ENCODE measurements around the gene SSBP3. TPM values are rescaled to one million over a fixed set of nuclear protein-coding genes. Genes with fewer than 3 reads are reported as not detected.

Gene SSBP3
- total and polyA plus RNA-seq, 9 of the 15 experiments (the other 6 are each of a cell fraction or from before 2014, with no cell fraction given) = 8.7 to 108 (median 33.8) TPM

GRCh38 chr1:54212872-54213271 is 193.3 kb downstream of the SSBP3 start (continued):
- no peak for TF ChIP-seq ZBTB40 (IDR thresholded peaks at IDR 0.05)
- no peak for TF ChIP-seq ZBTB40 (CRISPR knock-in tag; IDR thresholded peaks at IDR 0.05)
- TF ChIP-seq ZBTB49 (CRISPR knock-in tag; IDR thresholded peaks at IDR 0.05; ENCODE audit: borderline replicate concordance) = no peak
- TF ChIP-seq PML (IDR thresholded peaks at IDR 0.05; ENCODE audit: low read length) = peak; percentile 27; the same call in 1 of the 2 replicates
- no peak for TF ChIP-seq NR2C2 (CRISPR knock-in tag; IDR thresholded peaks at IDR 0.05)
- no peak for TF ChIP-seq NR2C2 (tag; IDR thresholded peaks at IDR 0.05)
- no peak for TF ChIP-seq ZNF740 (CRISPR knock-in tag; IDR thresholded peaks at IDR 0.05)
- no peak for TF ChIP-seq ZNF740 (tag; IDR thresholded peaks at IDR 0.05)
- peak; percentile 42; the same call in 1 of the 2 replicates for TF ChIP-seq JUND (IDR thresholded peaks at IDR 0.05; ENCODE audit: borderline replicate concordance, low read depth, low read length)
- TF ChIP-seq JUND (tag; IDR thresholded peaks at IDR 0.05; ENCODE audit: borderline replicate concordance, low read depth, low read length) = peak; percentile 17; the same call in 1 of the 3 replicates
- TF ChIP-seq PTTG1 (tag; IDR thresholded peaks at IDR 0.05; ENCODE audit: low read depth) = no peak
- TF ChIP-seq ZNF140 (CRISPR knock-in tag; IDR thresholded peaks at IDR 0.05) = no peak
- TF ChIP-seq ARHGAP35 (IDR thresholded peaks at IDR 0.05; ENCODE audit: partially characterized antibody) = no peak
- TF ChIP-seq MBD2 (IDR thresholded peaks at IDR 0.05; ENCODE audit: borderline replicate concordance, low read depth) = no peak
- TF ChIP-seq RAD51 (IDR thresholded peaks at IDR 0.05; ENCODE audit: borderline replicate concordance, low read depth) = no peak
- no peak for TF ChIP-seq ZC3H11A (IDR thresholded peaks at IDR 0.05; ENCODE audit: low read depth, low read length)
- no peak for TF ChIP-seq PURB (CRISPR knock-in tag; IDR thresholded peaks at IDR 0.05; ENCODE audit: low read depth)
- no peak for TF ChIP-seq ZNF551 (CRISPR knock-in tag; IDR thresholded peaks at IDR 0.05)
